ENCODE results near the gene TP73. TPM values are rescaled to one million over a fixed set of nuclear protein-coding genes. Genes with fewer than 3 reads are reported as not detected.

Gene TP73
- total RNA-seq, 1 experiment from 2014 or later = 6.9 TPM

DNA sequence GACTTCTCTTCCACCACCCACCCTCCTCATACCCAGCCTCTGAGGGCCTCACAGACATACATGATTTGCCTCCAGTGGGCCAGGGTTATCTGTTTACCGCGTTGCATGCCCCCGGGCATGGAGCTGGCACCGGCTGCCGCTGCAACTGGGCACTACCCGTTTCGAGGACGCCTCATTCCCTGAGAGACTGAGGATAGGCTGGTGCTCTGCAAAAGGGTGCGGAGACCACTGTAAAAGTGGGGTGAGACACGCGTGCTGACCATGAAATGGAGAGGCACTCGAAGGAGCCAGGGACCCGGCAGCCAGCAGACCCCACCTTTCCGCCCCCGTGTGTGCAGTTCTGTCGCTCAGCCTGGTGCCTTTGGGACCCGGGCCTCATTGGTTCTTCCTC is 20.6 kb downstream of the TP73 start:
- BruUV-seq (replicated peaks) = no TSS peak
- CTCF ChIA-PET = no interaction called here
- Histone ChIP-seq H3K4me1 (replicated peaks; ENCODE audit: insufficient read depth) (peaks cover 24% of the 10 kb centered on the region), H3K4me2 (no peak overlapping the region), H3K9me2 (ENCODE audit: insufficient read depth) (no peaks in the 10 kb centered on the region), H3F3A (ENCODE audit: insufficient read depth, low read depth) (peaks cover 3% of the 10 kb centered on the region; the same call in 1 of the 2 replicates), H2AFZ (no peak overlapping the region), H3K27me3 (ENCODE audit: insufficient read depth, low read depth) (no peaks in the 10 kb centered on the region), H3K27ac (no peak overlapping the region), H3K4me3 (no peak overlapping the region), H3K79me2 (ENCODE audit: low read depth) (no peaks in the 10 kb centered on the region), H3K36me3 (ENCODE audit: low read depth) (no peaks in the 10 kb centered on the region), H3K9me3 (ENCODE audit: insufficient read depth, low read depth) (no peaks in the 10 kb centered on the region), H4K20me1 (ENCODE audit: insufficient read depth) (no peaks in the 10 kb centered on the region; the same call in 1 of the 2 replicates)
- TF ChIP-seq, protein P1, sequence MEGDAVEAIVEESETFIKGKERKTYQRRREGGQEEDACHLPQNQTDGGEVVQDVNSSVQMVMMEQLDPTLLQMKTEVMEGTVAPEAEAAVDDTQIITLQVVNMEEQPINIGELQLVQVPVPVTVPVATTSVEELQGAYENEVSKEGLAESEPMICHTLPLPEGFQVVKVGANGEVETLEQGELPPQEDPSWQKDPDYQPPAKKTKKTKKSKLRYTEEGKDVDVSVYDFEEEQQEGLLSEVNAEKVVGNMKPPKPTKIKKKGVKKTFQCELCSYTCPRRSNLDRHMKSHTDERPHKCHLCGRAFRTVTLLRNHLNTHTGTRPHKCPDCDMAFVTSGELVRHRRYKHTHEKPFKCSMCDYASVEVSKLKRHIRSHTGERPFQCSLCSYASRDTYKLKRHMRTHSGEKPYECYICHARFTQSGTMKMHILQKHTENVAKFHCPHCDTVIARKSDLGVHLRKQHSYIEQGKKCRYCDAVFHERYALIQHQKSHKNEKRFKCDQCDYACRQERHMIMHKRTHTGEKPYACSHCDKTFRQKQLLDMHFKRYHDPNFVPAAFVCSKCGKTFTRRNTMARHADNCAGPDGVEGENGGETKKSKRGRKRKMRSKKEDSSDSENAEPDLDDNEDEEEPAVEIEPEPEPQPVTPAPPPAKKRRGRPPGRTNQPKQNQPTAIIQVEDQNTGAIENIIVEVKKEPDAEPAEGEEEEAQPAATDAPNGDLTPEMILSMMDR (conservative IDR thresholded peaks at IDR 0.05) = no peak
- no peak for TF ChIP-seq EZH2 (IDR thresholded peaks at IDR 0.05; ENCODE audit: low read depth)
- POLR2A ChIA-PET (ENCODE audit: unreplicated experiment) = no interaction called here
- intact Hi-C loops (cut with micrococcal nuclease; ENCODE audit: unreplicated experiment) = no loop called here
- peak in 1 of 2 experiments; percentile 8 for DNase-seq

DNA sequence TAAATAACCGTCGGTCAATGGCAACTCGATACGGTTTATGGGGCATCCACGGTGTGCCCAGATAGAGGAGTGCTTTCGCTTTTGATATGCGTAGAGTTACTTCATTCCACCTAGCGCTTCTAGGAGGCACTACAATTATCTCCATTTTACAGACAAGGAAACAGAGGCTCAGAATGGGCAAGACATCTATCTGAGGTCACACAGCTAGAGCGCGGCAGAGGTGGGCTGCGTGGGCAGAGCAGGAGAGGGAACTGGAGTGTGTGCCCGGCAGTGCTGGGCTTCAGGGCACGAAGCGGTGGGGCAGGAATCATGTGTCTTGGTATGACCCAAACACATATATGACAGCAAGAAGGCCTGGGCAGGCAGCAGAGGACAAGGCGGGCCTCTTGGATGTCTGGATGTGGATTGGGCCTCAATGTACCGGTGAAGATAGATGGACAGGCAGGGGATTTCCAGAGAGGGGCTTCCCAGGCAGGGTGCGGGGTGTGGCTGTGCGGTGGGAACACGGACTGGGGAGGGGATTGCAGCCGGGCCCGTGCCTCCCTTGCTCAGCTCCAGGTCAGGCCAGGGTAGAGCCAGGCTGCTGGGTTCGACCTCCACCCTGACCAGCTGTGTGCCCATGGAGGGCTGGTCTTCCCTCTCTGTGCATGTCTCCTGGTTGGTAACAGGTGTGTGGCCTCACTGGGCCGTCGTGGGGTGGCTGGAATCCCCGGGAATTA is 21.2 kb downstream of the TP73 start:
- Histone ChIP-seq H3F3A (ENCODE audit: insufficient read depth, low read depth) (no peaks in the 10 kb centered on the region; the same call in 1 of the 2 replicates), H4K20me1 (ENCODE audit: insufficient read depth) (no peaks in the 10 kb centered on the region; the same call in 1 of the 2 replicates), H3K9me2 (ENCODE audit: insufficient read depth) (no peaks in the 10 kb centered on the region), H3K4me3 (no peak overlapping the region), H3K27ac (no peak overlapping the region), H3K79me2 (ENCODE audit: low read depth) (no peaks in the 10 kb centered on the region), H3K36me3 (ENCODE audit: low read depth) (no peaks in the 10 kb centered on the region), H3K4me1 (replicated peaks; ENCODE audit: insufficient read depth) (peaks cover 19% of the 10 kb centered on the region), H3K4me2 (no peak overlapping the region), H3K9me3 (ENCODE audit: insufficient read depth, low read depth) (no peaks in the 10 kb centered on the region), H3K27me3 (ENCODE audit: insufficient read depth, low read depth) (no peaks in the 10 kb centered on the region), H2AFZ (no peak overlapping the region)
- no TSS peak for BruUV-seq (replicated peaks)
- peak in 1 of 2 experiments; percentile 19 for DNase-seq
- ChIA-PET POLR2A (ENCODE audit: unreplicated experiment) (no interaction called here), CTCF (no interaction called here)
- intact Hi-C loops (cut with micrococcal nuclease; ENCODE audit: unreplicated experiment) = no loop called here
- TF ChIP-seq, protein P1 (conservative IDR thresholded peaks at IDR 0.05) = no peak
- no peak for TF ChIP-seq EZH2 (IDR thresholded peaks at IDR 0.05; ENCODE audit: low read depth)

DNA sequence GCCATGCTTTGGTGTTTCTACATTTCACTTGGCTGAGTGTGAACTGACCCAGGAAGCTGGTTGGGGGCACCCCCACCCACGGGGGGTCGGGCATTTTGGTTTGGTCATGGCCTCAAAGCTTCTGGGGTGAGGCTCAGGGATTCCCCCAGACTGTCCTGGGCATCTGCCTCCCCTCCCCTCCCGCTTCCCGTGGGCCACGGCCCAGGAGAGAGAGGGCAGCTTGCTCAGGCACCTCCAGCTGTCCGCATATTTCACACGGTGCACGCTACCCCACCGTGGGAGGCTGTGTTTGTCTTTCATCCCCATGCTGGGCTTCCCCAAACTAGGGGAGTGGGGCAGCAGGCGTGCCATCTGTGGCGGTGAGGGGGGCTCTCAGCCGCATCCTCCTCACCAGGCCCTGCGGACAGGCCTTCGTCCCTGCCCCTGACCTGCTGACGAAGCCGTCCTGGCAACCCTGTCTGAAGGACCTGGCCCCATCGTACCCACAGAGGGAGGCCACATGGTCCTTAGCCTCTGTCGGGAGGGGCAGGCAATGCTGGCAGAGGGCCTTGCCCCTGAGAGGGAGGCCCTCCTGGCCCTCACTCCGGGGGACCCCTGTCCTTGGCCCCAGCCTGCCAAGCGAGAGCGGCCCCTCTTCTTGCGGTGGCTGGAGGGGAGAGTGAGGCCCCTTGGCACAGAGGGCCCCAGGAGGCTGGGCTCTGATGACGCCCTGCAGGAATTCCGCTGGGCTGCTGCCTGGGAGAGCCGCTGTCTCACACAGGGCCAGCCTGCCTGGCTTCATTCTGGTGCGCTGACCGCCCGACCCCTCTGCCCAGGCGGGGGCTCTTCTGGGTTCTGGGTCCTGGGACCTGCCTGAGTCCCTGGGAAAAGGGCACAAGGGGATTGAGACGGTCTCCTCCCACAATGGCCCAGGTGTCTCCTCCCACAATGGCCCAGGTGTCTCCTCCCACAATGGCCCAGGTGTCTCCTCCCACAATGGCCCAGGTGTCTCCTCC is 22.1 kb downstream of the TP73 start:
- H4K20me1 ChIP-seq (ENCODE audit: insufficient read depth) = no peaks in the 10 kb centered on the region; the same call in 1 of the 2 replicates
- no TSS peak for BruUV-seq (replicated peaks)
- peaks cover 13% of the 10 kb centered on the region for H3K4me1 ChIP-seq (replicated peaks; ENCODE audit: insufficient read depth)
- no peaks in the 10 kb centered on the region for H3K27me3 ChIP-seq (ENCODE audit: insufficient read depth, low read depth)
- TF ChIP-seq EZH2 (IDR thresholded peaks at IDR 0.05; ENCODE audit: low read depth) = no peak
- TF ChIP-seq, protein P1 (conservative IDR thresholded peaks at IDR 0.05) = no peak
- no peaks in the 10 kb centered on the region for H3K79me2 ChIP-seq (ENCODE audit: low read depth)
- CTCF ChIA-PET = no interaction called here
- H2AFZ ChIP-seq = 0 out of 2 replicates have a peak overlapping the region, but pooled peaks have one; percentile 69
- H3F3A ChIP-seq (ENCODE audit: insufficient read depth, low read depth) = no peaks in the 10 kb centered on the region; the same call in 1 of the 2 replicates
- H3K9me2 ChIP-seq (ENCODE audit: insufficient read depth) = no peaks in the 10 kb centered on the region
- H3K4me3 ChIP-seq = peak overlapping the region; percentile 41; the same call in 1 of the 2 replicates
- H3K9me3 ChIP-seq (ENCODE audit: insufficient read depth, low read depth) = no peaks in the 10 kb centered on the region
- no peaks in the 10 kb centered on the region for H3K36me3 ChIP-seq (ENCODE audit: low read depth)
- POLR2A ChIA-PET (ENCODE audit: unreplicated experiment) = no interaction called here
- no peak overlapping the region for H3K27ac ChIP-seq
- DNase-seq = peak; percentile 35 to 69
- peak overlapping the region; percentile 79 for H3K4me2 ChIP-seq
- intact Hi-C loops (cut with micrococcal nuclease; ENCODE audit: unreplicated experiment) = no loop called here
